Esophagus mucosa (tissue), 1 donor: Measurements from ENCODE around the gene NWD2. TPM values are rescaled to one million over a fixed set of nuclear protein-coding genes. Genes with fewer than 3 reads are reported as not detected.
"Not testable (repeated sequence)": the region's sequence is repeated elsewhere in the genome, so short reads cannot be mapped to it uniquely, and the experiment has no call there.

Source experiments
- ATAC-seq: fragments of 200-7000 bp; cut with Tn5 transposase; one replicate; pipeline ENCODE4 v1.9.1; 2020
- total RNA-seq: library from RNA; stranded (reverse); gene quantifications from one replicate; pipeline ENCODE4 v1.2.4, GENCODE V29; 2023
- donor health status: DM: yes; HTN: yes; CAD: no.

Gene NWD2
- total RNA-seq, result 0.08 TPM

GRCh38 chr4:37244583-37245390, at the start of gene NWD2:
TSS of gene NWD2 (plus strand) at chr4:37244743. CDS start at chr4:37245068, 325 bp downstream.
- no peak for ATAC-seq

- ATAC-seq, result no peak
Measured at GRCh38 chr4:37197899-37198298, 46.6 kb upstream of the NWD2 start.

GRCh38 chr4:37204740-37205139, 39.8 kb upstream of the NWD2 start:
- ATAC-seq, result not testable (repeated sequence)

- no peak for ATAC-seq
Measured at GRCh38 chr4:37216209-37216608, 28.3 kb upstream of the NWD2 start.

- no peak for ATAC-seq
Measured at GRCh38 chr4:37219242-37219641, 25.3 kb upstream of the NWD2 start.

- ATAC-seq, result no peak
Measured at GRCh38 chr4:37219990-37220389, 24.6 kb upstream of the NWD2 start.

- ATAC-seq, result no peak
Measured at GRCh38 chr4:37220685-37221084, 23.9 kb upstream of the NWD2 start.

GRCh38 chr4:37223732-37224131, 20.8 kb upstream of the NWD2 start:
- ATAC-seq, result no peak

GRCh38 chr4:37224854-37225253, 19.7 kb upstream of the NWD2 start:
- no peak for ATAC-seq

- ATAC-seq, result no peak
Measured at GRCh38 chr4:37225778-37226177, 18.8 kb upstream of the NWD2 start.

GRCh38 chr4:37232315-37232714, 12.2 kb upstream of the NWD2 start:
- ATAC-seq, result no peak

GRCh38 chr4:37236165-37236564, 8.4 kb upstream of the NWD2 start:
- ATAC-seq, result no peak

- no peak for ATAC-seq
Measured at GRCh38 chr4:37241647-37242046, 2.9 kb upstream of the NWD2 start.

- ATAC-seq, result no peak
Measured at GRCh38 chr4:37243051-37243450, 1.5 kb upstream of the NWD2 start.

- no peak for ATAC-seq
Measured at GRCh38 chr4:37243722-37244582, 591 bp upstream of the NWD2 start.

GRCh38 chr4:37245391-37245954, 930 bp downstream of the NWD2 start:
- ATAC-seq, result no peak

- ATAC-seq, result no peak
Measured at GRCh38 chr4:37246891-37247290, 2.3 kb downstream of the NWD2 start.

GRCh38 chr4:37258221-37258620, 13.7 kb downstream of the NWD2 start:
- no peak for ATAC-seq

GRCh38 chr4:37268319-37268718, 23.8 kb downstream of the NWD2 start:
- ATAC-seq, result no peak

- ATAC-seq, result no peak
Measured at GRCh38 chr4:37279121-37279520, 34.6 kb downstream of the NWD2 start.

GRCh38 chr4:37279894-37280592, 35.5 kb downstream of the NWD2 start:
- ATAC-seq, result no peak

GRCh38 chr4:37299468-37299867, 54.9 kb downstream of the NWD2 start:
- ATAC-seq, result no peak

- no peak for ATAC-seq
Measured at GRCh38 chr4:37304612-37305011, 60.1 kb downstream of the NWD2 start.
